ENCODE data around the gene EHHADH. TPM values are rescaled to one million over a fixed set of nuclear protein-coding genes. Genes with fewer than 3 reads are reported as not detected.

Gene EHHADH
- polyA plus RNA-seq, 4 donors: 12.2 to 29.5 (median 14.5) TPM

DNA sequence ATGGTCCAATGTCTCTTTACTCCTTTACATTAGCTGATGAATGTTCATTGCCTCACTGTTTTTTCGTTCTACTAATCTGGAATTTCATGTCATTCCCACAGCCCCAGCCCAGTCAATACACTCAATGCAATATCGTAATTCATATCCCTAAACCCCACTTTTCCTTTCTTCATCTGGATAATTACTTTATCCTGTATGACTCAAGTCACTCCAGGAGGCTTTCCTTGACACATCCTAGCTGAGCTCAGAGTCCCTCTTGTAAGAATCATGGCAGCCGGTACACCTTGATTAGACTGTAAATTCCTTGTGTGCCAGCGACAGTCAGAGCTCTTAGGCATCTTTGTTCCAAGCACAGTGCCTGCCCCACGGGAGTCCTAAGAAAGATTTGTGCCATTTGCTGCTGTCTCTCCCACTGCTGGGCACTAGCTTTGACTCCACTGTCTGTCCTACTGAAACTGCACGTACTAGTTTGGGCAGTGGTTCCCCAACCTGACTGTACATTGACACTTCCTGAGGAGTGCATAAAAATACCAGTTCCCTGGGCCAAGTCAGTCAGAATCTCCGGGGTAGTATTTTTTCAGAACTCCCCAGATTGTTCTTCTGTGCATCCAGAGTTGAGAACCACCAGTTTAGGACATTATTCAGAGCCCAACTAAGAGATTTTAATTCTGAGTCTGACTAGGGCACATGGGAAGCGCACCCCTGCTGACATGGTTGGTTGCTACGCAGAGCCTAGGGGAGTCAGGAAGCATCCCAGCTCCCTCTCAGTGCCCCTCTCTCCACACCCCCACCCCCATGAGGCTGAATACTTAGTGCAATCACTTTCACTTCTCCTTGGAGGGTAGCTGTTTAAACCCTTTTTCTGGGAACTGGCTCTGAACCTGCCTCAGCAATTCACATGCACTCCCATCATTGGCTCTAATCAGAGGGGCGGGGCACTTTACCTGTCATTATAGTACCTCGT, 81.5 kb downstream of the EHHADH start:
- Histone ChIP-seq H3K4me3 (ENCODE audit: low read depth in 1 of 3, low read length in 3 of 3) (no peak overlapping the region), H3K4me1 (ENCODE audit: control insufficient read depth in 3 of 3, insufficient read depth in 2 of 3, low read depth in 1 of 3, low read length in 2 of 3) (peaks cover 0 to 13% (median 0%) of the 10 kb centered on the region in 3 donors), H3K9me3 (ENCODE audit: control insufficient read depth in 2 of 2, insufficient read depth in 1 of 2, low read depth in 1 of 2, low read length in 1 of 2) (no peaks in the 10 kb centered on the region), H3K27ac (ENCODE audit: low read depth in 1 of 3, low read length in 2 of 3) (no peak overlapping the region), H3K27me3 (ENCODE audit: control insufficient read depth in 3 of 3, insufficient read depth in 3 of 3, low read length in 3 of 3) (no peaks in the 10 kb centered on the region), H3K36me3 (ENCODE audit: control insufficient read depth in 3 of 3, insufficient read depth in 2 of 3, low read depth in 1 of 3, low read length in 3 of 3) (no peaks in the 10 kb centered on the region)
- DNase-seq: peak; percentile 20 to 35
- WGBS, 3 donors: 72 to 80% (median 74%) methylated on average over 11 of the region's 11 CpGs
- FAIRE-seq: no peak

DNA sequence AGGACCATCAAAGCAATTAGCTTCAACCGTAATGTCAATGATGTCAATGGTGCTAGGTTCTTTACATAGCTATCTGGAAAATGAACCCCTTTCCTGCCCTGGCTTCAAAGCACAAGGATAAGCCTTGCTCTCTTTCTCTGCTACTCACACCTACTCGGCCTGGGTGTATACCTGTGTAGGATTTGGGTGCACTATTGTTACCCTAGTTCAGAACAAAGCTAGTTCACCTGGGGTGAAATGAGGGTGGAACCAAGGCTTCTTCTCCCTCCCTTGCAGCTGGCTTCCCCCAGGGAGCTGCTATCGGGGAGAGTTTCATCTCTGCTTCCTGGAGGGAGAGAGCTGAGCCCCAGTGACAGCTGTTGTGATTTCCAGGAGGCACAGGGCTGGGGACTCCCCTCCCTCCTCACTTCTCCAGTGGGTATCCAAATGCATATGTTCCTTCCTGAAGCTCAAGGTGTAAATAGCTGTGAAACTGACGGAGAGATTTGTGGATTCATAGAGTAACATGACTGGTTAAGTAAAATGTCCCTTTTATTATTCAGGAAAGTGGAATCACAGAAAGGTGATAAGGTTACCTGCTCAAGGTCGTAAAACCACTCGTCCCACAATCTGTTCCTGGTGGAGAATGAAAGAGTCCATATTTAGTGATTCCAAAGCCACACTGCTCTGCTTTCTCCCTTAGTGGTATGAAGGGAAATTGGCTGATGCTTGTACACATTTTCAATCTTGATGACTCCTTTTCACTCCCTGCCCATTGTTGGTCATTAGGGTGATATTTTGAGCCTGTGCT, 89.2 kb downstream of the EHHADH start:
- no peak overlapping the region for H3K4me3 ChIP-seq (ENCODE audit: low read depth in 1 of 3, low read length in 3 of 3)
- no peaks in the 10 kb centered on the region for H3K27me3 ChIP-seq (ENCODE audit: control insufficient read depth in 3 of 3, insufficient read depth in 3 of 3, low read length in 3 of 3)
- peaks cover 0 to 9% (median 0%) of the 10 kb centered on the region in 3 donors for H3K4me1 ChIP-seq (ENCODE audit: control insufficient read depth in 3 of 3, insufficient read depth in 2 of 3, low read depth in 1 of 3, low read length in 2 of 3)
- no peaks in the 10 kb centered on the region for H3K36me3 ChIP-seq (ENCODE audit: control insufficient read depth in 3 of 3, insufficient read depth in 2 of 3, low read depth in 1 of 3, low read length in 3 of 3)
- FAIRE-seq (no peak), DNase-seq (peak in 1 of 2 donors; percentile 41)
- WGBS, 3 donors: 18 to 52% (median 25%) methylated on average over 6 of the region's 6 CpGs
- H3K9me3 ChIP-seq (ENCODE audit: control insufficient read depth in 2 of 2, insufficient read depth in 1 of 2, low read depth in 1 of 2, low read length in 1 of 2): no peaks in the 10 kb centered on the region
- peak overlapping the region in 1 of 3 donors; percentile 1 for H3K27ac ChIP-seq (ENCODE audit: low read depth in 1 of 3, low read length in 2 of 3)

DNA sequence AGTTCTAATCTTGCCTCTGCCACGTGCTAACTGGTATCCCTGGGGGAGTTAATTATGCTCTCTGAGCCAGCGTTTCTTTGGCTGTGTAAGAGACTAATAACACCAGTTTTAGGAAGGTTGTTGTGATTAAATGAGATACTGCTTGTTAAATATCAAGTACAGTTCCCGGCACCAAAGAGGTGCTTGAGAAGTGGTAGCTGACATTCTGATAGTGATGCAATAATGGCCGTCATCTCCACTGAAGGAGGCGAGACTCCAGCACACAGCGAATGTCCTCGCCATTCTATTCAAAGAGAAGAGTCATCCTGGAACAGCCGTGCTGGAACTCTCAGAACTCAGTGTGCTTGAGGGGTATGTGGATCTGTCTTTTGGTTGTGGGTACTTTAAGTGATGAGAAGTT, 91.2 kb downstream of the EHHADH start:
- Histone ChIP-seq H3K36me3 (ENCODE audit: control insufficient read depth in 3 of 3, insufficient read depth in 2 of 3, low read depth in 1 of 3, low read length in 3 of 3) (no peaks in the 10 kb centered on the region), H3K27me3 (ENCODE audit: control insufficient read depth in 3 of 3, insufficient read depth in 3 of 3, low read length in 3 of 3) (no peaks in the 10 kb centered on the region), H3K4me1 (ENCODE audit: control insufficient read depth in 3 of 3, insufficient read depth in 2 of 3, low read depth in 1 of 3, low read length in 2 of 3) (peaks cover 0 to 9% (median 0%) of the 10 kb centered on the region in 3 donors), H3K9me3 (ENCODE audit: control insufficient read depth in 2 of 2, insufficient read depth in 1 of 2, low read depth in 1 of 2, low read length in 1 of 2) (no peaks in the 10 kb centered on the region), H3K27ac (ENCODE audit: low read depth in 1 of 3, low read length in 2 of 3) (no peak overlapping the region), H3K4me3 (ENCODE audit: low read depth in 1 of 3, low read length in 3 of 3) (no peak overlapping the region)
- FAIRE-seq (no peak), DNase-seq (no peak)
- 89 to 90% (median 89%) methylated on average over 8 of the region's 8 CpGs for WGBS, 3 donors

DNA sequence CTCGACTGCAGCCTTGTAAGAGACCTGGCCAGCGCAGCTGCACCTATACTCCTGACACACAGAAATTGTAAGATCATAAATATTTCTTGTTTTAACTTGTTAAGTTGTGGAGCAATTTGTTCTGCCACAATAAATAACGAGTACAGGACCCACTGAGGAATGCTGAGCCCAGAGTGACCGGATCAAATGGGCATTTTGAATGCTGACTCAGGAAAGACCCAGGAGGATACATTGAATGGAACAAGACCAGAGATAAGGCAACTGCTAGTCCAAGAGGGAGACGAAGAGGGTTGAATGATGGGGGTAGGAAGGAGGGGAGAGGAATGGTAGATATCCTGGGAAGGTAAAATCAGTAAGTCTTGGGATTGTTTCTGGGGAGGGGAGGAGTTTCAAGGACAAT, 92.1 kb downstream of the EHHADH start:
- H3K4me3 ChIP-seq (ENCODE audit: low read depth in 1 of 3, low read length in 3 of 3): no peak overlapping the region
- H3K4me1 ChIP-seq (ENCODE audit: control insufficient read depth in 3 of 3, insufficient read depth in 2 of 3, low read depth in 1 of 3, low read length in 2 of 3): peaks cover 0 to 9% (median 0%) of the 10 kb centered on the region in 3 donors
- DNase-seq (no peak), FAIRE-seq (no peak)
- H3K27me3 ChIP-seq (ENCODE audit: control insufficient read depth in 3 of 3, insufficient read depth in 3 of 3, low read length in 3 of 3): no peaks in the 10 kb centered on the region
- H3K9me3 ChIP-seq (ENCODE audit: control insufficient read depth in 2 of 2, insufficient read depth in 1 of 2, low read depth in 1 of 2, low read length in 1 of 2): no peaks in the 10 kb centered on the region
- 81 to 87% (median 84%) methylated on average over 5 of the region's 5 CpGs for WGBS, 3 donors
- H3K36me3 ChIP-seq (ENCODE audit: control insufficient read depth in 3 of 3, insufficient read depth in 2 of 3, low read depth in 1 of 3, low read length in 3 of 3): no peaks in the 10 kb centered on the region
- H3K27ac ChIP-seq (ENCODE audit: low read depth in 1 of 3, low read length in 2 of 3): no peak overlapping the region

DNA sequence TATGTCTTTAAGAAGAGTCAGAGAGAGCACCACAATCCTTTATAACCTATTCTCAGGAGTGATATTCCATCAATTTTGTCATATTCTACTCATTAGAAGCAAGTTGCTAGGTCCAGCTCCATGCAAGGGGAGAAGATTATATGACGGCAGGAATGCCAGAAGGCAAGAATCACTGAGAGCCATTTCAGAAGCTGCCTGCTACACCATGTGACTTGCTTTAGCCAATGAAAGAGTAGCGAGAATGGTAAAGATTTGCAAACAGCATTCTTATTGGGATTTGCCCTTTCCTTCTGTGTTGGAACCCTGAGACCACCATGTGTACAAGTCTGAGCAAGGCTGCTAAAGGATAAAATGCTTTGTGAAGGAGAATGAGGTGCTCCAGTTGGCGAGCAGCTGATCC, 96.5 kb downstream of the EHHADH start:
- Histone ChIP-seq H3K27me3 (ENCODE audit: control insufficient read depth in 3 of 3, insufficient read depth in 3 of 3, low read length in 3 of 3) (no peaks in the 10 kb centered on the region), H3K36me3 (ENCODE audit: control insufficient read depth in 3 of 3, insufficient read depth in 2 of 3, low read depth in 1 of 3, low read length in 3 of 3) (no peaks in the 10 kb centered on the region), H3K4me3 (ENCODE audit: low read depth in 1 of 3, low read length in 3 of 3) (no peak overlapping the region), H3K27ac (ENCODE audit: low read depth in 1 of 3, low read length in 2 of 3) (no peak overlapping the region), H3K4me1 (ENCODE audit: control insufficient read depth in 3 of 3, insufficient read depth in 2 of 3, low read depth in 1 of 3, low read length in 2 of 3) (no peaks in the 10 kb centered on the region), H3K9me3 (ENCODE audit: control insufficient read depth in 2 of 2, insufficient read depth in 1 of 2, low read depth in 1 of 2, low read length in 1 of 2) (no peaks in the 10 kb centered on the region)
- 92 to 94% (median 92%) methylated on average over 3 of the region's 3 CpGs for WGBS, 3 donors
- FAIRE-seq (no peak), DNase-seq (no peak)

DNA sequence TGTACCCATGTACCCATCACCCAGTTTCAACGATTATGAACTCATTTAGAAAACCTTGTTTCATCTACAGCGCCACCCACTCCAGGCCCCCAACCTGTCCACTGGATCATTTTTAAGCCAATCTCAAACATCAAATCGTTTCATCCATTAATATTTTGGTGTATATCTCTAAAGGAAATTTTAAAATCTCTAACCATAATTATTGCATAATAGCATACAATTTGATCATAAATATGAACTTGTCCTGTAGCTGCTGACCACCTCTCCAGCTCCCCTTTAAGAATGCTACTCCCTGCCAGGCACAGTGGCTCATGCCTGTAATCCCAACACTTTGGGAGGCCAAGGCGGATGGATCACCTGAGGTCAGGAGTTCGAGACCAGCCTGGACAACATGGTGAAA, 98.2 kb downstream of the EHHADH start:
- Histone ChIP-seq H3K27me3 (ENCODE audit: control insufficient read depth in 3 of 3, insufficient read depth in 3 of 3, low read length in 3 of 3) (peaks cover 0 to 6% (median 0%) of the 10 kb centered on the region in 3 donors), H3K4me1 (ENCODE audit: control insufficient read depth in 3 of 3, insufficient read depth in 2 of 3, low read depth in 1 of 3, low read length in 2 of 3) (peaks cover 0 to 3% (median 0%) of the 10 kb centered on the region in 3 donors), H3K36me3 (ENCODE audit: control insufficient read depth in 3 of 3, insufficient read depth in 2 of 3, low read depth in 1 of 3, low read length in 3 of 3) (no peaks in the 10 kb centered on the region), H3K9me3 (ENCODE audit: control insufficient read depth in 2 of 2, insufficient read depth in 1 of 2, low read depth in 1 of 2, low read length in 1 of 2) (no peaks in the 10 kb centered on the region), H3K4me3 (ENCODE audit: low read depth in 1 of 3, low read length in 3 of 3) (no peak overlapping the region), H3K27ac (ENCODE audit: low read depth in 1 of 3, low read length in 2 of 3) (no peak overlapping the region)
- 87 to 95% (median 88%) methylated on average over 5 of the region's 5 CpGs for WGBS, 3 donors
- FAIRE-seq (no peak), DNase-seq (no peak)

DNA sequence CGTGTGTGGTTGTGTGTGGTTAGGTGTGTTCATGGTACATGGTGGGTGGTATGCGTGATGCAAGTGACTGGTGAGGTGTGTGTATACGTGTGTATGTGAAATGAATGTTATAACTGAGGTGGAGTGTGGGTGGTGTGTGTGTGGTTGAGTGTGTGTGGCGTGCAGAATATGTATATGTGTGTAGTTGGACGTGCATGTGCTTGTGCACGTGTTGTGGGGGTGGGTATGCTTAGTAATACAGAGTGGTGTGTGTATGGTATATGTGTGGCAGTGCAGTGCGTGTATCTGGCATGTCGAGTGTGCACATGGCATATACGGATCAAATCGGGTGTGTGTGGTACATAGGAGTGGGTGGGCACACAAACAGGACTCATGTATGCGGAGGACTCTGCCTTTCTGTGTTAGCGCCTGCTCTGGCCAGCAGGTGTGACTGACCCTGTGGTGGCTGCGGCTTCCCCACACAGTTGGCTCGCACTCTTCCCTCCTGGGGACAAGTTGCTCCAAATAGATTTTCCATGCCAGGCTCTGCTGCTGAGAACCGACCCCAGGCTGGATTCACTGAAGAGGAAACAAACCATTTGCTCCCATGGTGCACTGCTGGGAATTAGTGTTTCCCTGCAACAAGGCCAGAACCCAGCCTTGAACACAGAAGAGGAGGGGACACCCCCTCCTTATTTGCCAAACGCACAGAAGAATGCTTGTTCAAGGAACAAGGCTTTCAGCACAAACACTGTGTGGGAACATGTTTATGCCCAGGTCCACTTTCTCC, 99.8 kb downstream of the EHHADH start:
- Histone ChIP-seq H3K4me1 (ENCODE audit: control insufficient read depth in 3 of 3, insufficient read depth in 2 of 3, low read depth in 1 of 3, low read length in 2 of 3) (peaks cover 0 to 3% (median 0%) of the 10 kb centered on the region in 3 donors), H3K36me3 (ENCODE audit: control insufficient read depth in 3 of 3, insufficient read depth in 2 of 3, low read depth in 1 of 3, low read length in 3 of 3) (no peaks in the 10 kb centered on the region), H3K27me3 (ENCODE audit: control insufficient read depth in 3 of 3, insufficient read depth in 3 of 3, low read length in 3 of 3) (peaks cover 0 to 6% (median 0%) of the 10 kb centered on the region in 3 donors), H3K9me3 (ENCODE audit: control insufficient read depth in 2 of 2, insufficient read depth in 1 of 2, low read depth in 1 of 2, low read length in 1 of 2) (no peaks in the 10 kb centered on the region), H3K27ac (ENCODE audit: low read depth in 1 of 3, low read length in 2 of 3) (no peak overlapping the region), H3K4me3 (ENCODE audit: low read depth in 1 of 3, low read length in 3 of 3) (peak overlapping the region in 2 of 3 donors; percentile 64 to 83)
- peak in 1 of 2 donors; percentile 14 for DNase-seq
- WGBS, 3 donors: 78 to 84% (median 84%) methylated on average over 16 of the region's 16 CpGs
- FAIRE-seq: no peak

Measured in small intestine (tissue), 7 donors.